ENCODE results near the gene ROBO2.

Gene ROBO2

GRCh38 chr3:77052733-77053670, 13.1 kb downstream of the ROBO2 start:
- no peak for DNase-seq (ENCODE audit: low read depth)

- no peak for DNase-seq (ENCODE audit: low read depth)
Measured at GRCh38 chr3:77053795-77054194, 13.9 kb downstream of the ROBO2 start.

GRCh38 chr3:77055841-77056341, 16.0 kb downstream of the ROBO2 start:
- no peak for DNase-seq (ENCODE audit: low read depth)

- DNase-seq (ENCODE audit: low read depth) = no peak
Measured at GRCh38 chr3:77059354-77059753, 19.5 kb downstream of the ROBO2 start.

GRCh38 chr3:77063423-77063822, 23.5 kb downstream of the ROBO2 start:
- DNase-seq (ENCODE audit: low read depth) = no peak

- no peak for DNase-seq (ENCODE audit: low read depth)
Measured at GRCh38 chr3:77065750-77066149, 25.9 kb downstream of the ROBO2 start.

- no peak for DNase-seq (ENCODE audit: low read depth)
Measured at GRCh38 chr3:77066829-77067228, 26.9 kb downstream of the ROBO2 start.

GRCh38 chr3:77068808-77069207, 28.9 kb downstream of the ROBO2 start:
- DNase-seq (ENCODE audit: low read depth) = no peak

GRCh38 chr3:77071364-77071763, 31.5 kb downstream of the ROBO2 start:
- no peak for DNase-seq (ENCODE audit: low read depth)

GRCh38 chr3:77071809-77072208, 31.9 kb downstream of the ROBO2 start:
- no peak for DNase-seq (ENCODE audit: low read depth)

GRCh38 chr3:77072232-77072631, 32.3 kb downstream of the ROBO2 start:
- DNase-seq (ENCODE audit: low read depth) = no peak

- DNase-seq (ENCODE audit: low read depth) = no peak
Measured at GRCh38 chr3:77078279-77078678, 38.4 kb downstream of the ROBO2 start.

- no peak for DNase-seq (ENCODE audit: low read depth)
Measured at GRCh38 chr3:77079988-77080610, 40.2 kb downstream of the ROBO2 start.

GRCh38 chr3:77081240-77081661, 41.4 kb downstream of the ROBO2 start:
- no peak for DNase-seq (ENCODE audit: low read depth)

- DNase-seq (ENCODE audit: low read depth) = no peak
Measured at GRCh38 chr3:77084511-77084910, 44.6 kb downstream of the ROBO2 start.

GRCh38 chr3:77086408-77086807, 46.5 kb downstream of the ROBO2 start:
- no peak for DNase-seq (ENCODE audit: low read depth)

GRCh38 chr3:77091809-77092208, 51.9 kb downstream of the ROBO2 start:
- no peak for DNase-seq (ENCODE audit: low read depth)

- DNase-seq (ENCODE audit: low read depth) = no peak
Measured at GRCh38 chr3:77093101-77093500, 53.2 kb downstream of the ROBO2 start.

GRCh38 chr3:77096145-77096544, 56.2 kb downstream of the ROBO2 start:
- no peak for DNase-seq (ENCODE audit: low read depth)

- no peak for DNase-seq (ENCODE audit: low read depth)
Measured at GRCh38 chr3:77096966-77097890, 57.3 kb downstream of the ROBO2 start.

GRCh38 chr3:77102951-77103769, 63.3 kb downstream of the ROBO2 start:
- DNase-seq (ENCODE audit: low read depth) = no peak

All from stimulated activated CD4-positive, alpha-beta T cell treated with anti-CD3 and anti-CD28 coated beads, Interleukin-2, amount 100 ng/mL, for 4 hours (primary cell).